ENCODE results near the gene HOXA9. TPM values are rescaled to one million over a fixed set of nuclear protein-coding genes. Genes with fewer than 3 reads are reported as not detected.

HOXA9 gene
- total RNA-seq, 3 donors from 2014 or later, result 7.5 to 18.4 (median 9.0) TPM

DNA sequence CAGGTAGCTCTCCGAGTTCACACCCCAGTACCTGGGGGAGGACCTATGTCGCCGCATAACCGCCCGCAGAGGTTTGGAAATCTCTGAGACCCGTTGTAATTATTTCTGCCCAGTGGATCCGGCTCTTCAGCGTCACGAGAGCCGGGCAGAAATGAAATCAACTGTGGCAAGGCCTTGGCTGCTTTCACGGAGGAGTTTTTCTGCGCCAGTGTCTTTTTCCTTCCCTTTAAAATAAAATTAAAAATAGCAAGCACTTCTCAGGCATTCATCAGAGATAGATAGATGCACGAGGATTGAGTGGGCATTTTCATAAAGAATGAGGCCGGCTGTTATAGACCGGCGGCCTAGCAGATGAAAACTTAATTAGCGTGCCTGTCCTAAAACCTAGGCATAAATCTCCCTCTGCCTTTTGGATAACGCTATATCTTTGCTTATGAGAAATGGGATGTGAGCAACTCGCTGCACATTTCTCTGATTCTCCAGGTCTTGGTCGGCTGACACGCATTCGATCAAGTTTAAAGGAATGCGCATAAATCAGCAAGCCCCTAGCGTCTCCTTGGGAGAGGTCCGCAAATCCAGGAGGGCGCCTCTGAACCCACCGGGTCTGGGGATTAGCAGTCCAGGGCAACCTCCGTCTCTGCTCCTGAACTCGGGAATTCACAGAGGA, 28.1 kb upstream of the HOXA9 start:
- intact Hi-C loops (cut with DNase I; ENCODE audit: low total_unique reads), result no loop called here
- TF ChIP-seq POLR2A (IDR thresholded peaks at IDR 0.05) (no peak), CTCF (IDR thresholded peaks at IDR 0.05) (no peak), POLR2AphosphoS5 (IDR thresholded peaks at IDR 0.05) (no peak)
- Histone ChIP-seq H3K9me3 (no peaks in the 10 kb centered on the region), H3K27ac (no peak overlapping the region), H3K27me3 (peaks cover 25 to 100% of the 10 kb centered on the region in 2 donors), H3K36me3 (no peaks in the 10 kb centered on the region), H3K4me1 (peaks cover 0 to 3% of the 10 kb centered on the region in 2 donors), H3K4me3 (peak overlapping the region; percentile 32 to 61 (median 41))
- no peak for DNase-seq (ENCODE audit: low spot score in 2 of 2)

GRCh38 chr7:27192546-27193334, 27.4 kb upstream of the HOXA9 start:
- no peak overlapping the region for H3K27ac ChIP-seq
- H3K4me1 ChIP-seq, result peaks cover 0 to 3% of the 10 kb centered on the region in 2 donors
- peaks cover 23 to 100% of the 10 kb centered on the region in 2 donors for H3K27me3 ChIP-seq
- TF ChIP-seq CTCF (IDR thresholded peaks at IDR 0.05) (no peak), POLR2AphosphoS5 (IDR thresholded peaks at IDR 0.05) (no peak), POLR2A (IDR thresholded peaks at IDR 0.05) (no peak)
- intact Hi-C loops (cut with DNase I; ENCODE audit: low total_unique reads), result no loop called here
- DNase-seq (ENCODE audit: low spot score in 2 of 2), result no peak
- peak overlapping the region; percentile 32 to 61 (median 41) for H3K4me3 ChIP-seq
- no peaks in the 10 kb centered on the region for H3K9me3 ChIP-seq
- no peaks in the 10 kb centered on the region for H3K36me3 ChIP-seq

DNA sequence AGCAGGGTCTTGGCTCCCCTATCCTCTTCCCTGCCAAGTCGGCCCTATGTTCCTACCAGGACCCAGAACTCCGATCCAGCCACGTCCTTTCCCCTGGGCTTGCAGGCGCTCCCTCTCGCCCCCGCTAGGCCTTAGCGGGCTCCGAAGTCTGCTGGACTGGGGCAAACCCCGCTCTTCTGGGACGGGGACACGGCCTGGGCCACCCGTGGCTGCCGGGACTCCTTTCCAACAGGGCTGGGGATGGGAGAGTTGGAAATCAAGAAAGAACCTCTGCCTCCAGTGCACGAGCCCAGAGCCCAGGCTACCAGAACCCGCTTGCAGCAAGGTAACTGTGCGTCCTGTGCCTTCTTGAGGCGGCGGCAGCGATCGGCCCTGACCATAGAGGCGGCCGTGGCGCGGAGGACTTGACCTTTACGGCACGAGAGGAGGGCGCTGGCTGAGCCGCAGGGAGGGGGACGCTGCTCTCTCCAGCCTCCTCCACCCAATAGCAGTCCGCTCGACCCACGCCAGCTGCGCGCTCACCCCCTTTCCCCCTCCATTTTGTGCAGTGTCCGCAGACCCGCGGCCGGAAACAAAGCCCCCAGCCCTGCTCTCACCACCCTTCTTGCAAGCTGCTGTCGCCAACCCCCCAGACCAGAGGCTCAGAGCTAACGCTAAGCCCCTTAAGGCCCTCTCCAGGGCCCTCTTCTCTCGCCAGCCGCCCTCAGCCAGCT, 26.7 kb upstream of the HOXA9 start:
- intact Hi-C loops (cut with DNase I; ENCODE audit: low total_unique reads), result no loop called here
- TF ChIP-seq POLR2A (IDR thresholded peaks at IDR 0.05), result no peak
- H3K27me3 ChIP-seq, result peaks cover 21 to 100% of the 10 kb centered on the region in 2 donors
- H3K4me1 ChIP-seq, result peaks cover 0 to 3% of the 10 kb centered on the region in 2 donors
- peak overlapping the region; percentile 32 to 61 (median 41) for H3K4me3 ChIP-seq
- DNase-seq (ENCODE audit: low spot score in 2 of 2), result no peak
- no peak overlapping the region for H3K27ac ChIP-seq
- no peaks in the 10 kb centered on the region for H3K36me3 ChIP-seq
- no peaks in the 10 kb centered on the region for H3K9me3 ChIP-seq

- Histone ChIP-seq H3K9me3 (no peaks in the 10 kb centered on the region), H3K27ac (no peak overlapping the region), H3K4me1 (peaks cover 0 to 3% of the 10 kb centered on the region in 2 donors), H3K4me3 (no peak overlapping the region), H3K27me3 (peaks cover 21 to 100% of the 10 kb centered on the region in 2 donors), H3K36me3 (no peaks in the 10 kb centered on the region)
- DNase-seq (ENCODE audit: low spot score in 2 of 2), result no peak
- TF ChIP-seq CTCF (IDR thresholded peaks at IDR 0.05) (no peak), POLR2A (IDR thresholded peaks at IDR 0.05) (no peak), POLR2AphosphoS5 (IDR thresholded peaks at IDR 0.05) (no peak)
- intact Hi-C loops (cut with DNase I; ENCODE audit: low total_unique reads), result no loop called here
Observed at GRCh38 chr7:27191161-27191731, 25.9 kb upstream of the HOXA9 start.

DNA sequence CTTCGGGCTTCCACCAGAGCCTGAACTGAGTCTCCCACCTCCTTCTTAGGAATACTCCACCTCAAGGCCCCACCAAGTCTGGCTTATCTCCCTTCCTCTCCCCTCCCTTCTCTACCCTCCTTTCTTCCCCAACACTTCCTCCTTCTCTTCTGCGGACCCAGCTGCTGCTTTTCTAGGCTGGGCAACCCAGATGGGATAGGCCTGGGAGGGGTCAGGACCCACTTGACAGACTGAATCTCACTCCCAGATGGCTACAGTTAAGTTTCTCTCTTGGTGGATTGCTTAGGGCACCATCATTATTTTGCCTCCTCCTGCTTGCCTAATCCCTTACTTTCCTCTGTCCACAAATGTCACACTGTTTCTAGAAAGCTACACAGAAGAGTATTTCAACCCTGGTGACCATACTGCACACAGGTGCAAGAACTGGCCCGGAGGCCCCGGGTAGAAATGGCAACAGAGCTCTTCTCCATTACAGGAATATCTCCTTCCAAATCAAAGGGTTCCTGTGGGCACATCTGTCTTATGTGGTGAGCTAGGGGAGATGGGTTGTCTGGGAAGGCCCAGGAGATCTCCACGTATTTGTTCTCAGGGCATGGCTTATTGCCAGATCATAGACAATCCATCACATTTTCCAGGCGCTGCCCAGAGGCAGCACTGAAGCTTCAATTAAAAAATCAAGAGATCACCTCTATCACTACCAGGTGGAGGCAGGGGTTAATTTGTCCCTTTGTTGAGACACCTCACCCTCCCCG, 24.8 kb upstream of the HOXA9 start:
- TF ChIP-seq POLR2A (IDR thresholded peaks at IDR 0.05), result no peak
- no peak for TF ChIP-seq POLR2AphosphoS5 (IDR thresholded peaks at IDR 0.05)
- no peak for TF ChIP-seq CTCF (IDR thresholded peaks at IDR 0.05)
- H3K9me3 ChIP-seq, result no peaks in the 10 kb centered on the region
- DNase-seq (ENCODE audit: low spot score in 2 of 2), result peak in 1 of 2 donors; percentile 14
- H3K4me1 ChIP-seq, result peaks cover 0 to 3% of the 10 kb centered on the region in 2 donors
- H3K4me3 ChIP-seq, result no peak overlapping the region
- intact Hi-C loops (cut with DNase I; ENCODE audit: low total_unique reads), result no loop called here
- H3K27me3 ChIP-seq, result peaks cover 21 to 100% of the 10 kb centered on the region in 2 donors
- H3K36me3 ChIP-seq, result no peaks in the 10 kb centered on the region
- no peak overlapping the region for H3K27ac ChIP-seq
